Bronchial smooth muscle cell (primary cell): ENCODE results near the gene DDX46. TPM values are rescaled to one million over a fixed set of nuclear protein-coding genes. Genes with fewer than 3 reads are reported as not detected.

Experiments
- total RNA-seq: library from RNA; depleted of rRNA; stranded (reverse); fragments of >200 nt; gene quantifications from 2 replicates; pipeline ENCODE4 v1.2.1, GENCODE V29; 2014

The DDX46 gene
- total RNA-seq: 17.3 and 20.5 TPM in 2 replicates

GRCh38 chr5:134758504-134759341 is at the start of gene DDX46:
DDX46 (plus strand) TSS chr5:134758779; CDS start chr5:134758939, 160 bp downstream.

GRCh38 chr5:134738133-134738962 is 20.2 kb upstream of the DDX46 start, which contains the start of gene CAMLG:
CAMLG (plus strand) TSS chr5:134738548; CDS start chr5:134738621, 73 bp downstream.

GRCh38 chr5:134845852-134846640 is 87.5 kb downstream of the DDX46 start, which contains the start of gene C5orf24:
C5orf24 (plus strand) TSS chr5:134845968; CDS start chr5:134854901, 8,933 bp downstream.

GRCh38 chr5:134873987-134874830 is 115.6 kb downstream of the DDX46 start, which contains the start of gene TXNDC15:
TXNDC15 (plus strand) TSS chr5:134874371; CDS start chr5:134874428, 57 bp downstream.

Other genes with a start within 250 kb of the DDX46 start
- 22.2 and 24.4 TPM in 2 replicates for gene JADE2, start 233.1 kb upstream of the DDX46 start, total RNA-seq
- 78.5 and 97.7 TPM in 2 replicates for gene SAR1B, start 126.0 kb upstream of the DDX46 start, total RNA-seq
- gene SEC24A, start 110.0 kb upstream of the DDX46 start, total RNA-seq: 11.6 and 15.6 TPM in 2 replicates
- 56.8 and 61.3 TPM in 2 replicates for gene CAMLG, start 20.2 kb upstream of the DDX46 start, total RNA-seq
- gene C5orf24, start 87.2 kb downstream of the DDX46 start, total RNA-seq: 21.9 and 29.0 TPM in 2 replicates
- 88.6 and 146 TPM in 2 replicates for gene TXNDC15, start 115.6 kb downstream of the DDX46 start, total RNA-seq
- 1.7 and 3.2 TPM in 2 replicates for gene PCBD2, start 146.4 kb downstream of the DDX46 start, total RNA-seq
- gene CATSPER3, start 209.1 kb downstream of the DDX46 start, total RNA-seq: 0.16 and 0.17 TPM in 2 replicates